ENCODE results near the gene CHSY1. TPM values are rescaled to one million over a fixed set of nuclear protein-coding genes. Genes with fewer than 3 reads are reported as not detected.

CHSY1 gene
- total RNA-seq, 1 experiment from 2014 or later = 47.0 TPM

- ChIA-PET CTCF (no interaction called here), POLR2A (ENCODE audit: low non-redundant PET) (no interaction called here)
- Histone ChIP-seq H3K27me3 (replicated peaks; ENCODE audit: insufficient read depth, low read depth, low read length, poor library complexity) (no peaks in the 10 kb centered on the region), H3K9me3 (ENCODE audit: low read depth, low read length, poor library complexity, severe bottlenecking) (peaks cover 20% of the 10 kb centered on the region), H3K27ac (ENCODE audit: low read depth, low read length, poor library complexity, severe bottlenecking) (peak overlapping the region; percentile 24), H3K36me3 (ENCODE audit: insufficient read depth, low read length, poor library complexity, severe bottlenecking) (no peaks in the 10 kb centered on the region), H3K4me1 (ENCODE audit: insufficient read depth, low read length, poor library complexity, severe bottlenecking) (peaks cover 30% of the 10 kb centered on the region), H3K4me3 (ENCODE audit: low read depth, low read length, poor library complexity, severe bottlenecking) (no peak overlapping the region)
- intact Hi-C loops (cut with micrococcal nuclease; ENCODE audit: unreplicated experiment) = no loop called here
- BruUV-seq (replicated peaks) = no TSS peak
- no peak for DNase-seq (ENCODE audit: low spot score)
- TF ChIP-seq, protein P1, sequence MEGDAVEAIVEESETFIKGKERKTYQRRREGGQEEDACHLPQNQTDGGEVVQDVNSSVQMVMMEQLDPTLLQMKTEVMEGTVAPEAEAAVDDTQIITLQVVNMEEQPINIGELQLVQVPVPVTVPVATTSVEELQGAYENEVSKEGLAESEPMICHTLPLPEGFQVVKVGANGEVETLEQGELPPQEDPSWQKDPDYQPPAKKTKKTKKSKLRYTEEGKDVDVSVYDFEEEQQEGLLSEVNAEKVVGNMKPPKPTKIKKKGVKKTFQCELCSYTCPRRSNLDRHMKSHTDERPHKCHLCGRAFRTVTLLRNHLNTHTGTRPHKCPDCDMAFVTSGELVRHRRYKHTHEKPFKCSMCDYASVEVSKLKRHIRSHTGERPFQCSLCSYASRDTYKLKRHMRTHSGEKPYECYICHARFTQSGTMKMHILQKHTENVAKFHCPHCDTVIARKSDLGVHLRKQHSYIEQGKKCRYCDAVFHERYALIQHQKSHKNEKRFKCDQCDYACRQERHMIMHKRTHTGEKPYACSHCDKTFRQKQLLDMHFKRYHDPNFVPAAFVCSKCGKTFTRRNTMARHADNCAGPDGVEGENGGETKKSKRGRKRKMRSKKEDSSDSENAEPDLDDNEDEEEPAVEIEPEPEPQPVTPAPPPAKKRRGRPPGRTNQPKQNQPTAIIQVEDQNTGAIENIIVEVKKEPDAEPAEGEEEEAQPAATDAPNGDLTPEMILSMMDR (conservative IDR thresholded peaks at IDR 0.05; ENCODE audit: low read depth, low read length) = no peak
- TF ChIP-seq EZH2 (IDR thresholded peaks at IDR 0.05; ENCODE audit: borderline replicate concordance, low read depth, low read length, poor library complexity, severe bottlenecking) = no peak
Measured at GRCh38 chr15:101168898-101169494, 82.9 kb downstream of the CHSY1 start.

GRCh38 chr15:101168463-101168824, 83.4 kb downstream of the CHSY1 start:
- Histone ChIP-seq H3K4me1 (ENCODE audit: insufficient read depth, low read length, poor library complexity, severe bottlenecking) (peaks cover 24% of the 10 kb centered on the region), H3K27ac (ENCODE audit: low read depth, low read length, poor library complexity, severe bottlenecking) (no peak overlapping the region), H3K36me3 (ENCODE audit: insufficient read depth, low read length, poor library complexity, severe bottlenecking) (no peaks in the 10 kb centered on the region), H3K27me3 (replicated peaks; ENCODE audit: insufficient read depth, low read depth, low read length, poor library complexity) (no peaks in the 10 kb centered on the region), H3K4me3 (ENCODE audit: low read depth, low read length, poor library complexity, severe bottlenecking) (no peak overlapping the region), H3K9me3 (ENCODE audit: low read depth, low read length, poor library complexity, severe bottlenecking) (peaks cover 20% of the 10 kb centered on the region)
- no peak for DNase-seq (ENCODE audit: low spot score)
- ChIA-PET POLR2A (ENCODE audit: low non-redundant PET) (no interaction called here), CTCF (no interaction called here)
- no TSS peak for BruUV-seq (replicated peaks)
- TF ChIP-seq, protein P1 (conservative IDR thresholded peaks at IDR 0.05; ENCODE audit: low read depth, low read length) = no peak
- no peak for TF ChIP-seq EZH2 (IDR thresholded peaks at IDR 0.05; ENCODE audit: borderline replicate concordance, low read depth, low read length, poor library complexity, severe bottlenecking)
- intact Hi-C loops (cut with micrococcal nuclease; ENCODE audit: unreplicated experiment) = no loop called here

GRCh38 chr15:101167753-101168462, 83.9 kb downstream of the CHSY1 start:
- BruUV-seq (replicated peaks) = no TSS peak
- Histone ChIP-seq H3K27me3 (replicated peaks; ENCODE audit: insufficient read depth, low read depth, low read length, poor library complexity) (no peaks in the 10 kb centered on the region), H3K4me1 (ENCODE audit: insufficient read depth, low read length, poor library complexity, severe bottlenecking) (peaks cover 19% of the 10 kb centered on the region), H3K27ac (ENCODE audit: low read depth, low read length, poor library complexity, severe bottlenecking) (peak overlapping the region; percentile 31), H3K36me3 (ENCODE audit: insufficient read depth, low read length, poor library complexity, severe bottlenecking) (no peaks in the 10 kb centered on the region), H3K4me3 (ENCODE audit: low read depth, low read length, poor library complexity, severe bottlenecking) (no peak overlapping the region), H3K9me3 (ENCODE audit: low read depth, low read length, poor library complexity, severe bottlenecking) (peaks cover 20% of the 10 kb centered on the region)
- no peak for DNase-seq (ENCODE audit: low spot score)
- TF ChIP-seq, protein P1 (conservative IDR thresholded peaks at IDR 0.05; ENCODE audit: low read depth, low read length) = no peak
- TF ChIP-seq EZH2 (IDR thresholded peaks at IDR 0.05; ENCODE audit: borderline replicate concordance, low read depth, low read length, poor library complexity, severe bottlenecking) = no peak
- ChIA-PET CTCF (no interaction called here), POLR2A (ENCODE audit: low non-redundant PET) (no interaction called here)
- intact Hi-C loops (cut with micrococcal nuclease; ENCODE audit: unreplicated experiment) = no loop called here
